Esophagus muscularis mucosa (tissue), 3 donors: ENCODE measurements around the gene UBAC1.

Experiments
- CTCF ChIP-seq, 3 experiments: fragments of 200-600 bp in 2 of 3; fragments of 450-650 bp in 1 of 3; sonication (generic) in 2 of 3; IDR thresholded peaks; one replicate each; pipeline ENCODE4 v1.5.1; 2017 to 2019; ENCODE audit warnings: antibody characterized with exemption in 3 of 3, mild to moderate bottlenecking in 2 of 3, moderate library complexity in 1 of 3
- POLR2A ChIP-seq: fragments of 450-650 bp; IDR thresholded peaks from one replicate; pipeline ENCODE4 v1.6.1; 2017; ENCODE audit warnings: antibody characterized with exemption, moderate library complexity, mild to moderate bottlenecking, low read depth
- POLR2AphosphoS5 ChIP-seq, 2 donors: sonication (generic); formaldehyde crosslinking; IDR thresholded peaks; one replicate each; pipeline ENCODE4 v1.6.1; 2017; ENCODE audit warnings: antibody characterized with exemption in 2 of 2

GRCh38 chr9:135978642-135979546 lies 17.7 kb upstream of the UBAC1 start:
- TF ChIP-seq CTCF (IDR thresholded peaks at IDR 0.05) (no peak), POLR2A (no peak), POLR2AphosphoS5 (IDR thresholded peaks at IDR 0.05) (no peak)
